CD4-positive, alpha-beta T cell (primary cell): ENCODE results near the gene MT2A. TPM values are rescaled to one million over a fixed set of nuclear protein-coding genes. Genes with fewer than 3 reads are reported as not detected.

Experiments used
- ATAC-seq: fragments of 200-7000 bp; cut with Tn5 transposase; one replicate; pipeline ENCODE4 v1.10.0; 2022; ENCODE audit warnings: mild to moderate bottlenecking; ENCODE audit not compliant: poor library complexity
- CTCF ChIA-PET: fragments of 350-600 bp; sonication (Branson Sonifier 250); formaldehyde crosslinking; loops from one replicate; lab custom pipeline; 2021; ENCODE audit warnings: antibody characterized with exemption, inconsistent platforms; lab: Charles Lee
- POLR2A ChIA-PET: fragments of 350-600 bp; sonication (Branson Sonifier 250); formaldehyde crosslinking; loops from one replicate; lab custom pipeline; 2021; ENCODE audit warnings: antibody characterized with exemption, inconsistent platforms; lab: Charles Lee
- DNase-seq, 14 experiments: peaks; one replicate each; pipeline ENCODE4 v3.0.0-alpha.2; 2013 to 2020; ENCODE audit warnings: mixed read lengths in 2 of 14
- H3K27ac ChIP-seq, 2 donors: one replicate each; pipeline versions ENCODE4 v1.5.1 to v1.7.0; 2013; ENCODE audit warnings: low read length in 2 of 2, low read depth in 1 of 2, mild to moderate bottlenecking in 1 of 2
- H3K27me3 ChIP-seq, 2 experiments: 1 replicate in 1 of 2; 2 replicates in 1 of 2; pipeline versions ENCODE4 v1.6.1 to v1.7.0; 2013; ENCODE audit warnings: low read length in 2 of 2, control low read depth in 1 of 2, mild to moderate bottlenecking in 1 of 2, moderate library complexity in 1 of 2; ENCODE audit not compliant: insufficient read depth in 2 of 2, control insufficient read depth in 1 of 2
- H3K36me3 ChIP-seq: one replicate; pipeline ENCODE4 v1.6.1; 2013; ENCODE audit warnings: low read length, control low read depth; ENCODE audit not compliant: insufficient read depth
- H3K4me1 ChIP-seq: one replicate; pipeline ENCODE4 v1.6.1; 2013; ENCODE audit warnings: low read length, control low read depth; ENCODE audit not compliant: insufficient read depth
- H3K4me3 ChIP-seq: one replicate; pipeline ENCODE4 v1.5.1; 2013; ENCODE audit warnings: mild to moderate bottlenecking, low read length, moderate library complexity
- H3K9me3 ChIP-seq, 2 experiments: 1 replicate in 1 of 2; 2 replicates in 1 of 2; pipeline versions ENCODE4 v1.6.1 to v1.7.0; 2013; ENCODE audit warnings: low read length in 2 of 2, mild to moderate bottlenecking in 2 of 2, control low read depth in 1 of 2, moderate library complexity in 1 of 2; ENCODE audit not compliant: control insufficient read depth in 1 of 2, insufficient read depth in 1 of 2
- H3K27ac Mint-ChIP-seq: one replicate; pipeline ENCODE4 v1.8.0; 2020; ENCODE audit warnings: mixed read lengths
- H3K27me3 Mint-ChIP-seq: one replicate; pipeline ENCODE4 v1.8.0; 2021; ENCODE audit warnings: mixed read lengths
- H3K36me3 Mint-ChIP-seq: one replicate; pipeline ENCODE4 v1.8.0; 2021; ENCODE audit warnings: low read depth, mixed read lengths
- H3K4me1 Mint-ChIP-seq: one replicate; pipeline ENCODE4 v1.8.0; 2021; ENCODE audit warnings: low read depth, mixed read lengths
- H3K4me3 Mint-ChIP-seq: one replicate; pipeline ENCODE4 v1.8.0; 2020; ENCODE audit warnings: mild to moderate bottlenecking, mixed read lengths
- H3K9me3 Mint-ChIP-seq: one replicate; pipeline ENCODE4 v1.8.0; 2020; ENCODE audit warnings: mixed read lengths
- intact Hi-C, 2 experiments: fragments of 100-400 bp; cut with DNase I in 1 of 2; cut with micrococcal nuclease in 1 of 2; formaldehyde crosslinking; loops; one replicate each; pipeline versions ENCODE4 v1.15.1 to v1.9.0; 2023 to 2025; cut with DNase I, micrococcal nuclease
- total RNA-seq, 174 experiments: library from RNA in 2 of 174; stranded (reverse) in 2 of 174; gene quantifications; one replicate each; pipeline ENCODE4 v1.2.3 and lab custom pipeline; 2021 to 2026
- TF ChIP-seq, protein P1 (sequence below): fragments of 200-600 bp; IDR thresholded peaks from one replicate; pipeline ENCODE4 v1.8.0; 2022; ENCODE audit warnings: antibody characterized with exemption, mild to moderate bottlenecking

Gene MT2A
- total RNA-seq, 2 experiments from 2014 or later = 47.1 to 50.8 TPM

GRCh38 chr16:56639045-56639444, 30.7 kb downstream of the MT2A start:
- CTCF ChIA-PET = no interaction called here
- H3K27me3 Mint-ChIP-seq = peaks cover 69% of the 10 kb centered on the region

GRCh38 chr16:56640076-56640475, 31.7 kb downstream of the MT2A start:
- Histone ChIP-seq H3K9me3 (peaks cover 0 to 3% of the 10 kb centered on the region in 2 experiments), H3K4me1 (peaks cover 47% of the 10 kb centered on the region), H3K36me3 (no peaks in the 10 kb centered on the region), H3K4me3 (no peak overlapping the region), H3K27ac (no peak overlapping the region), H3K27me3 (peaks cover 41 to 50% of the 10 kb centered on the region in 2 experiments)
- H3K27ac Mint-ChIP-seq = no peak overlapping the region
- peaks cover 59% of the 10 kb centered on the region for H3K27me3 Mint-ChIP-seq
- intact Hi-C loops = no loop called here
- ATAC-seq = no peak
- no peak overlapping the region for H3K4me3 Mint-ChIP-seq
- TF ChIP-seq, protein P1, sequence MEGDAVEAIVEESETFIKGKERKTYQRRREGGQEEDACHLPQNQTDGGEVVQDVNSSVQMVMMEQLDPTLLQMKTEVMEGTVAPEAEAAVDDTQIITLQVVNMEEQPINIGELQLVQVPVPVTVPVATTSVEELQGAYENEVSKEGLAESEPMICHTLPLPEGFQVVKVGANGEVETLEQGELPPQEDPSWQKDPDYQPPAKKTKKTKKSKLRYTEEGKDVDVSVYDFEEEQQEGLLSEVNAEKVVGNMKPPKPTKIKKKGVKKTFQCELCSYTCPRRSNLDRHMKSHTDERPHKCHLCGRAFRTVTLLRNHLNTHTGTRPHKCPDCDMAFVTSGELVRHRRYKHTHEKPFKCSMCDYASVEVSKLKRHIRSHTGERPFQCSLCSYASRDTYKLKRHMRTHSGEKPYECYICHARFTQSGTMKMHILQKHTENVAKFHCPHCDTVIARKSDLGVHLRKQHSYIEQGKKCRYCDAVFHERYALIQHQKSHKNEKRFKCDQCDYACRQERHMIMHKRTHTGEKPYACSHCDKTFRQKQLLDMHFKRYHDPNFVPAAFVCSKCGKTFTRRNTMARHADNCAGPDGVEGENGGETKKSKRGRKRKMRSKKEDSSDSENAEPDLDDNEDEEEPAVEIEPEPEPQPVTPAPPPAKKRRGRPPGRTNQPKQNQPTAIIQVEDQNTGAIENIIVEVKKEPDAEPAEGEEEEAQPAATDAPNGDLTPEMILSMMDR = no peak
- ChIA-PET POLR2A (no interaction called here), CTCF (no interaction called here)
- DNase-seq = no peak
- peaks cover 51% of the 10 kb centered on the region for H3K4me1 Mint-ChIP-seq
- no peaks in the 10 kb centered on the region for H3K36me3 Mint-ChIP-seq
- H3K9me3 Mint-ChIP-seq = no peaks in the 10 kb centered on the region

More at GRCh38 chr16:56639045-56639444, 30.7 kb downstream of the MT2A start:
- DNase-seq = no peak
- TF ChIP-seq, protein P1 = no peak
- ATAC-seq = no peak
- Mint-ChIP-seq H3K4me1 (peaks cover 57% of the 10 kb centered on the region), H3K4me3 (no peak overlapping the region), H3K36me3 (no peaks in the 10 kb centered on the region), H3K9me3 (no peaks in the 10 kb centered on the region), H3K27ac (no peak overlapping the region)
- H3K9me3 ChIP-seq = peaks cover 0 to 8% of the 10 kb centered on the region in 2 experiments
- peaks cover 51 to 60% of the 10 kb centered on the region in 2 experiments for H3K27me3 ChIP-seq
- no peak overlapping the region for H3K27ac ChIP-seq
- POLR2A ChIA-PET = interaction anchor here (0.9 kb wide), 1 partner anchor 27 kb away, joined by 3 read pairs; no protein-coding TSS in a partner anchor
- H3K36me3 ChIP-seq = no peaks in the 10 kb centered on the region
- intact Hi-C loops = no loop called here
- H3K4me1 ChIP-seq = peaks cover 49% of the 10 kb centered on the region
- no peak overlapping the region for H3K4me3 ChIP-seq

DNA sequence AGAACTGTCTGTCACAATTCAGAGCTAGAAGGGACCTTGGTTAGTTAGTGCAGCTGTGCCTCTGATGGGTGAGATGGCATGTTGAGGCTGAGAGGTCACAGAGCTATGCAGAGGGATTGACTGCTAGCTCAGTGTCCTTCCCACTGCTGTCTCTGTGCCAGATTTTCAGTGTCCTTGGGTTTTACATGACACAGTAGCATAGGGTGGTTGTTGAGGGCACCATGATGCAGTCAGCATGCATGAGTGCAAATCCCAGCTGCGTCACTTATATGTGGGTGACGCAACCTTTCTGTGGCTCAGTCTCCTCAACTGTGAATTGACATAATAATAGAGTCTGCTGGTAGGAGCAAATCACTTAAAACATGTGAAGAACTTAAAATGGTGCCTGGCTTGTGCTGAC, 32.8 kb downstream of the MT2A start:
- ChIA-PET POLR2A (interaction anchor here (4.0 kb wide), 1 partner anchor 32 kb away, joined by 26 read pairs; the partner anchor contains the start of gene MT2A), CTCF (interaction anchor here (3.6 kb wide), 1 partner anchor 61 kb away, joined by 20 read pairs; no protein-coding TSS in a partner anchor)
- TF ChIP-seq, protein P1 = no peak
- no peak overlapping the region for H3K4me3 ChIP-seq
- H3K36me3 Mint-ChIP-seq = no peaks in the 10 kb centered on the region
- DNase-seq (no peak), ATAC-seq (no peak)
- H3K9me3 Mint-ChIP-seq = no peaks in the 10 kb centered on the region
- peaks cover 34 to 40% of the 10 kb centered on the region in 2 experiments for H3K27me3 ChIP-seq
- H3K27me3 Mint-ChIP-seq = peaks cover 51% of the 10 kb centered on the region
- no peaks in the 10 kb centered on the region for H3K36me3 ChIP-seq
- H3K27ac ChIP-seq = no peak overlapping the region
- intact Hi-C loops = no loop called here
- H3K4me3 Mint-ChIP-seq = no peak overlapping the region
- no peak overlapping the region for H3K27ac Mint-ChIP-seq
- peaks cover 43% of the 10 kb centered on the region for H3K4me1 Mint-ChIP-seq
- no peaks in the 10 kb centered on the region for H3K9me3 ChIP-seq
- peaks cover 36% of the 10 kb centered on the region for H3K4me1 ChIP-seq
